ENCODE measurements around the gene PPP6R2. TPM values are rescaled to one million over a fixed set of nuclear protein-coding genes. Genes with fewer than 3 reads are reported as not detected.

PPP6R2 gene
- total and polyA plus RNA-seq, 2 donors (not counting 1 experiment from before 2014, with no cell fraction given): 19.7 to 44.4 TPM

DNA sequence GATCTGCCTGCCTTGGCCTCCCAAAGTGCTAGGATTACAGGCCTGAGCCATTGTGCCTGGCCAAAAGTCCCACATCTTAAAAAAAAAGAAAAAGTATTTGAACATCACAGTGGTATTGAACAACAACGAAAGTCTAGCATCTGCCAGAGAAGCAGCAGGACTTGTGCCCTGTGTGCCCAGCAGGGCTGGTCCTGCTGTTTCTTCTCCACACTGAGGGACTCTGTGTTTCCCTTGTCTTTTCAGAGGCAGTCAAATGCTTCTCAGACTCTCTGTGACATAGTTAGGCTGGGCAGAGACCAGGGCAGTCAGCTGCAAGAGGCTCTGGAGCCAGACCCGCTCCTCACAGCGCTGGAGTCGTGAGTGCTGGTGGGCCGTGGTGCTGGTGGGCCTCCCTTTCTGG lies 75.5 kb downstream of the PPP6R2 start:
- H3K27ac ChIP-seq (ENCODE audit: insufficient read depth, low read length): no peak overlapping the region
- H3K4me3 ChIP-seq (replicated peaks in 1 of 4; ENCODE audit: control extremely low read depth in 1 of 4, insufficient read depth in 1 of 4, low read depth in 3 of 4, low read length in 4 of 4): no peak overlapping the region
- no peak overlapping the region for H2AFZ ChIP-seq (ENCODE audit: low read length)
- no peak overlapping the region for H3K9ac ChIP-seq (ENCODE audit: insufficient read depth, low read length)
- no peaks in the 10 kb centered on the region for H3K9me3 ChIP-seq (ENCODE audit: control insufficient read depth, insufficient read depth, low read depth, low read length)
- H3K4me2 ChIP-seq (ENCODE audit: extremely low read depth, insufficient read depth, low read length): no peak overlapping the region
- no peak for DNase-seq (ENCODE audit: low read depth in 2 of 2)
- TF ChIP-seq EZH2 (IDR thresholded peaks at IDR 0.05; ENCODE audit: low read length, missing control alignments): no peak
- TF ChIP-seq, protein P1, sequence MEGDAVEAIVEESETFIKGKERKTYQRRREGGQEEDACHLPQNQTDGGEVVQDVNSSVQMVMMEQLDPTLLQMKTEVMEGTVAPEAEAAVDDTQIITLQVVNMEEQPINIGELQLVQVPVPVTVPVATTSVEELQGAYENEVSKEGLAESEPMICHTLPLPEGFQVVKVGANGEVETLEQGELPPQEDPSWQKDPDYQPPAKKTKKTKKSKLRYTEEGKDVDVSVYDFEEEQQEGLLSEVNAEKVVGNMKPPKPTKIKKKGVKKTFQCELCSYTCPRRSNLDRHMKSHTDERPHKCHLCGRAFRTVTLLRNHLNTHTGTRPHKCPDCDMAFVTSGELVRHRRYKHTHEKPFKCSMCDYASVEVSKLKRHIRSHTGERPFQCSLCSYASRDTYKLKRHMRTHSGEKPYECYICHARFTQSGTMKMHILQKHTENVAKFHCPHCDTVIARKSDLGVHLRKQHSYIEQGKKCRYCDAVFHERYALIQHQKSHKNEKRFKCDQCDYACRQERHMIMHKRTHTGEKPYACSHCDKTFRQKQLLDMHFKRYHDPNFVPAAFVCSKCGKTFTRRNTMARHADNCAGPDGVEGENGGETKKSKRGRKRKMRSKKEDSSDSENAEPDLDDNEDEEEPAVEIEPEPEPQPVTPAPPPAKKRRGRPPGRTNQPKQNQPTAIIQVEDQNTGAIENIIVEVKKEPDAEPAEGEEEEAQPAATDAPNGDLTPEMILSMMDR (conservative IDR thresholded peaks at IDR 0.05 in 1 of 2, IDR thresholded peaks at IDR 0.05 in 1 of 2; ENCODE audit: low read depth in 1 of 2, low read length in 2 of 2): no peak
- H3K79me2 ChIP-seq (ENCODE audit: control insufficient read depth, insufficient read depth, low read length): no peaks in the 10 kb centered on the region
- peaks cover 48% of the 10 kb centered on the region for H3K36me3 ChIP-seq (ENCODE audit: control insufficient read depth, insufficient read depth, low read length)
- H3K4me1 ChIP-seq (ENCODE audit: control insufficient read depth, extremely low read depth, insufficient read depth, low read length): no peaks in the 10 kb centered on the region
- H3K27me3 ChIP-seq (ENCODE audit: control insufficient read depth, insufficient read depth, low read length): no peaks in the 10 kb centered on the region
- no peaks in the 10 kb centered on the region for H4K20me1 ChIP-seq (ENCODE audit: control insufficient read depth, extremely low read depth, insufficient read depth, low read length)

DNA sequence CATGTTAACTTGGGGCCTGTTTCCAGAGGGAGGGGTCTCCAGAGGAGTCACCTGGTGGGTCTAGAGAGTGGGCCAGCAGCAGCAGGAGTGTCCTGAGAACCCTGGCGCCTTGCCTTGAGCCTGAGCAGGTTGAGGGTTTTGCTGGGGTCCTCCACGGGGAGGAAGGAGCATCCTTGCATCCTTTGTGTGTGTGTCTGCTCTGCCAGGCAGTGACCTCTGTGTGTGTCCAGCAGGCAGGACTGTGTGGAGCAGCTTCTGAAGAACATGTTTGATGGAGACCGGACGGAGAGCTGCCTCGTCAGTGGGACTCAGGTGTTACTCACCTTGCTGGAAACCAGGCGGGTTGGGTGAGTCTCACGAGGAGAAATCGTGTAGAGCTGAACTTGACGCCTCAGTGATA lies 76.0 kb downstream of the PPP6R2 start:
- Histone ChIP-seq H3K9ac (ENCODE audit: insufficient read depth, low read length) (no peak overlapping the region), H3K9me3 (ENCODE audit: control insufficient read depth, insufficient read depth, low read depth, low read length) (no peaks in the 10 kb centered on the region), H3K27me3 (ENCODE audit: control insufficient read depth, insufficient read depth, low read length) (no peaks in the 10 kb centered on the region), H3K4me2 (ENCODE audit: extremely low read depth, insufficient read depth, low read length) (no peak overlapping the region), H2AFZ (ENCODE audit: low read length) (no peak overlapping the region), H3K36me3 (ENCODE audit: control insufficient read depth, insufficient read depth, low read length) (peaks cover 48% of the 10 kb centered on the region), H3K79me2 (ENCODE audit: control insufficient read depth, insufficient read depth, low read length) (no peaks in the 10 kb centered on the region), H3K4me1 (ENCODE audit: control insufficient read depth, extremely low read depth, insufficient read depth, low read length) (no peaks in the 10 kb centered on the region), H3K27ac (ENCODE audit: insufficient read depth, low read length) (no peak overlapping the region), H3K4me3 (replicated peaks in 1 of 4; ENCODE audit: control extremely low read depth in 1 of 4, insufficient read depth in 1 of 4, low read depth in 3 of 4, low read length in 4 of 4) (no peak overlapping the region), H4K20me1 (ENCODE audit: control insufficient read depth, extremely low read depth, insufficient read depth, low read length) (no peaks in the 10 kb centered on the region)
- TF ChIP-seq EZH2 (IDR thresholded peaks at IDR 0.05; ENCODE audit: low read length, missing control alignments): no peak
- TF ChIP-seq, protein P1 (conservative IDR thresholded peaks at IDR 0.05 in 1 of 2, IDR thresholded peaks at IDR 0.05 in 1 of 2; ENCODE audit: low read depth in 1 of 2, low read length in 2 of 2): no peak
- no peak for DNase-seq (ENCODE audit: low read depth in 2 of 2)

DNA sequence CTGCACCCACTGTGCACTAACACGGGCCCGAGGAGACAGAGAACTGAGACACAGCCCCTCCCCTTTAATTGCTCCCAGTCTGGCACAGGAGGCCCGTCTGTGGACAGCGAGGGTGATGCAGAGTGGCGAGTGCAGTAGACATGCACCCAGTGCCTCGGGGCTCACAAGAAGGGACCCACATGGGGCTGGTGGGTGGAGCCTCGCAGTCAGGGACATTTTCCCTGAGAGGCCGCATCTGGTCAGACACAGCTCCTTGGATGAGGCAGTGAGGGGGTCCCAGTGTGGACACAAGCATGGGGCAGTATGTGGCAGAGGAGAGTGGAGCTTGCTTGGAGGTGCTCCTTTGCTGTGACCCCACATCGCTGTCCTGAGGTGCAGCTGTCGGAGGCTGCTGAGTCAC lies 76.9 kb downstream of the PPP6R2 start:
- H3K4me3 ChIP-seq (replicated peaks in 1 of 4; ENCODE audit: control extremely low read depth in 1 of 4, insufficient read depth in 1 of 4, low read depth in 3 of 4, low read length in 4 of 4): no peak overlapping the region
- H2AFZ ChIP-seq (ENCODE audit: low read length): no peak overlapping the region
- peaks cover 40% of the 10 kb centered on the region for H3K36me3 ChIP-seq (ENCODE audit: control insufficient read depth, insufficient read depth, low read length)
- DNase-seq (ENCODE audit: low read depth in 2 of 2): no peak
- no peaks in the 10 kb centered on the region for H3K4me1 ChIP-seq (ENCODE audit: control insufficient read depth, extremely low read depth, insufficient read depth, low read length)
- TF ChIP-seq, protein P1 (conservative IDR thresholded peaks at IDR 0.05 in 1 of 2, IDR thresholded peaks at IDR 0.05 in 1 of 2; ENCODE audit: low read depth in 1 of 2, low read length in 2 of 2): no peak
- no peak for TF ChIP-seq EZH2 (IDR thresholded peaks at IDR 0.05; ENCODE audit: low read length, missing control alignments)
- H3K79me2 ChIP-seq (ENCODE audit: control insufficient read depth, insufficient read depth, low read length): no peaks in the 10 kb centered on the region
- no peaks in the 10 kb centered on the region for H4K20me1 ChIP-seq (ENCODE audit: control insufficient read depth, extremely low read depth, insufficient read depth, low read length)
- H3K9me3 ChIP-seq (ENCODE audit: control insufficient read depth, insufficient read depth, low read depth, low read length): no peaks in the 10 kb centered on the region
- H3K4me2 ChIP-seq (ENCODE audit: extremely low read depth, insufficient read depth, low read length): no peak overlapping the region
- H3K27me3 ChIP-seq (ENCODE audit: control insufficient read depth, insufficient read depth, low read length): no peaks in the 10 kb centered on the region
- no peak overlapping the region for H3K9ac ChIP-seq (ENCODE audit: insufficient read depth, low read length)
- no peak overlapping the region for H3K27ac ChIP-seq (ENCODE audit: insufficient read depth, low read length)
